ENCODE results near the gene TMPO.
"Not testable (repeated sequence)": the region's sequence is repeated elsewhere in the genome, so short reads cannot be mapped to it uniquely, and the experiment has no call there.

TMPO gene

GRCh38 chr12:98515287-98516110 is at the start of gene TMPO:
TMPO (plus strand) TSS chr12:98515590; CDS start chr12:98515868, 278 bp downstream.
- DNase-seq (ENCODE audit: low read depth in 3 of 3) = peak; percentile 89 to 95 (median 90)

GRCh38 chr12:98465950-98466602 is 49.3 kb upstream of the TMPO start:
- DNase-seq (ENCODE audit: low read depth in 3 of 3) = no peak

- DNase-seq (ENCODE audit: low read depth in 3 of 3) = no peak
Observed at GRCh38 chr12:98466640-98467400, 48.6 kb upstream of the TMPO start.

DNA sequence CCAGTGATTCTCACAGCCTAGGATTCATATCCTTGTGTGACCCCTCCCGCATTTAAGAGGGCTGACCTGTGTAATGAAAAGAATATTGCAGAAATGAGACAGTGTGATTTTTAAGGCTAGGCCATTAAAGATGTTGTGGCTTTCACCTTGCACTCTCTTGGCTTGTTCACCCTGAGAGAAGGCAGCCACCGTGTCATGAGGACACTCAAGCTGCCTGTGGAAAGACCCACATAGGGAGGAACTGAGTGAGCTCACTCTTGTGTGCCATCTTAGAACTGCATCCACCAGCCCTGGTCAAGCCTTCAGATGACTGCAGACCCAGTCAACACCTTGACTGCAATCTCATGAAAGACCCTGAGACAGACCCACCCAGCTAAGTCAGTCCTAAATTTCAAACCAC is 46.3 kb upstream of the TMPO start:
- no peak for DNase-seq (ENCODE audit: low read depth in 3 of 3)

DNA sequence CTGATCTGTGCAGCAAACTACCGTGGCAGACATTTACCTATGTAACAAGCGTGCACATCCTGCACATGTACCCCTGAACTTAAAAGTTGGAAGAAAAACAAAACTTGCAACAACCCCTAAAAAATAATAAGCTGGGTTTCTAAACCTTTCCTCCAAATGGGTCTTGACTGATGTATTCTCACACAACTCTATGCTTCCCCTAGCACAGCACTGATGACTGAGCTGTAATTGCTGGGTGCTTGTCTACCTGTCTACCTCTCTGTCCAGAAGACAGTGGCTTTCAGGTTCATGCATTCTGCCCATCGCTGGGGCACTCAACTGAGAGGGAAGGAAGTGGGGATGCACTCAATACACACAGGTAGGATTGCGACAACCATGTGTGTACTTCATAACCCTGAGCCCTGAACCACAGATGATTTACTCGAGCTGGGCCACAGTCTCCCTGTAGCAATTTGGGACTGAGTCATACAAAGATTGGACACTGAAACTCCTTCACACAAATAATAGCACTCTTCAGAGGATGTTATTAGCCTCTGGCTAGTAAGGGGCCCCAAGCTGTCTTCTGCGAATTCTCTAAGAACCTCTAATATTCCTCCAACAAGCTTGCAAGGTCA is 44.8 kb upstream of the TMPO start:
- DNase-seq (ENCODE audit: low read depth in 3 of 3) = no peak

DNA sequence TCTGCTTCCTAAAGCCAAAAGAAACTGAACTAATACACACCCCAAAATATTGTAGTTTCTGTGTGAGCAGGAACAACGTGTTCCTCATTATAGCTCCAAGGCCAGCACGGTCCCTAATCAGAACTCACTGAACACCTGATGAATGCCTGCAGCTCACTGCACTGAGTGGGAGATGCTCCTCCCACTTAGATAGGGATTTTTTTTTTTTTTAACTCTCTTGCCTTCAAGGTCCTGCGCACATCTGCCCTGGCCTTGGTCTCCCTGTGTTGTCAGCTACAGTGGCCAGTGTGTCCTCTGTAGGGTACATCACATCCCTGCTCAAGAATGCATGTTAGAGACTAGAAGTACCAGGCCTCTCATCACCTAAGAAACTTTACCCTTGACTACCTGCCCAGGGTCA is 44.3 kb upstream of the TMPO start:
- DNase-seq (ENCODE audit: low read depth in 3 of 3) = no peak

GRCh38 chr12:98475565-98475908 is 39.9 kb upstream of the TMPO start:
- DNase-seq (ENCODE audit: low read depth in 3 of 3) = no peak

GRCh38 chr12:98478606-98479005 is 36.8 kb upstream of the TMPO start:
- no peak for DNase-seq (ENCODE audit: low read depth in 3 of 3)

- DNase-seq (ENCODE audit: low read depth in 3 of 3) = no peak
Observed at GRCh38 chr12:98483621-98484503, 31.5 kb upstream of the TMPO start.

GRCh38 chr12:98485792-98486340 is 29.5 kb upstream of the TMPO start:
- DNase-seq (ENCODE audit: low read depth in 3 of 3) = no peak

DNA sequence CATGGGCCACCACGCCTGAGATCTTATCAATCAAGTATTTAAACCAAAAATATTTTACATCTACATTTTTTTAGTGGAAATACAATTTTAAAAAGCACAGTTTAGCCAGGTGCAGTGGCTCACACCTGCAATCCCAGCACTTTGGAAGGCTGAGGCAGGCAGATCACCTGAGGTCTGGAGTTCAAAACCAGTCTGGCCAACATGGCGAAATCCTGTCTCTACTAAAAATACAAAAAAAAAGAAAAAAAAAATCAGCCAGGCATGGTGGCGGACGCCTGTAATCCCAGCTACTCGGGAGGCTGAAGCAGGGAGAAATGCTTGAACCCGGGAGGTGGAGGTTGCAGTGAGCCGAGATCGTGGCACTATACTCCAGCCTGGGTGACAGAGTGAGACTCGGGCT is 27.0 kb upstream of the TMPO start:
- not testable (repeated sequence) for DNase-seq (ENCODE audit: low read depth in 3 of 3)

GRCh38 chr12:98489176-98489575 is 26.2 kb upstream of the TMPO start:
- no peak for DNase-seq (ENCODE audit: low read depth in 3 of 3)

GRCh38 chr12:98490501-98491453 is 24.6 kb upstream of the TMPO start:
- peak; percentile 53 to 66 (median 65) for DNase-seq (ENCODE audit: low read depth in 3 of 3)

DNA sequence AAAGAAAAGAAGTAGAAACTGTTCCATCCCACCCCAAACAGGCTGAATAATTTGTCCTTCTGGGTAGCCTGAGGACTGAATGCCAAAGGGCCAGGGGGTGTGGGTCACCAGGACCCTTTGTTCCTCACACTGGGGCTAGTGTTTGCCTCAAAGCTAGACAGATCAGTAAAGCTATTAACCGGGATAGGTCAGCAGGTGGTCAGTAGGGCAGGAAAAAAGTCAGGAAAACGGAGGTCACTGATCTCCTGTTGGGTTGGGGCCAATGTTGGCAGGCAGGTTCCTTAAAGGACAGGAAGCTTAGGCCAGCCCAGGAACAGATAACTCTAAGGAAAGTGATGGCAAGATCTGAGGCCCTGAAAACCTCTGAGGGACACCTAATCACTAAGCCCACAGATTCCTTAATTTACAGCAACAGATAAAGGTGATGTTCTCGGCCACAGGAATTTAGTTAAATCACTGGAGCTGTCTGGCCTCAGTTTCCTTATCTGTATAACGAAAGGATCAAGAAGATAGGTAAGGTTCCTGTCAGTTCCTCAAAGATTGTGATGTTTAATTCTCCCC is 22.7 kb upstream of the TMPO start:
- no peak for DNase-seq (ENCODE audit: low read depth in 3 of 3)

DNA sequence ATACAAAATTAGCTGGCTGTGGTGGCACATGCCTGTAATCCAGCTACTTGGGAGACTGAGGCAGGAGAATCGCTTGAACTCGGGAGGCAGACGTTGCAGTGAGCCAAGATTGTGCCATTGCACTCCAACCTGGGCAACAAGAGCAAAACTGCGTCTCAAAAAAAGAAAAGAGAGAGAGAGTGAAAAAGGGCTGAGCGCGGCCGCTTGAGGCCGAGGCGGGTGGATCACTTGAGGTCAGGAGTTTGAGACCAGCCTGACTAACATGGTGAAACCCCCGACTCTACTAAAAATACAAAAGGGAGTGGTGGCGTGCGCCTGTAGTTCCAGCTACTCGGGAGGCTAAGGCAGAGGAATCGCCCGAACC is 14.1 kb upstream of the TMPO start:
- not testable (repeated sequence) for DNase-seq (ENCODE audit: low read depth in 3 of 3)

- DNase-seq (ENCODE audit: low read depth in 3 of 3) = peak; percentile 70 to 82 (median 80)
Observed at GRCh38 chr12:98503342-98503591, 12.1 kb upstream of the TMPO start.

- DNase-seq (ENCODE audit: low read depth in 3 of 3) = peak; percentile 83 to 92 (median 87)
Observed at GRCh38 chr12:98503592-98504367, 11.6 kb upstream of the TMPO start.

DNA sequence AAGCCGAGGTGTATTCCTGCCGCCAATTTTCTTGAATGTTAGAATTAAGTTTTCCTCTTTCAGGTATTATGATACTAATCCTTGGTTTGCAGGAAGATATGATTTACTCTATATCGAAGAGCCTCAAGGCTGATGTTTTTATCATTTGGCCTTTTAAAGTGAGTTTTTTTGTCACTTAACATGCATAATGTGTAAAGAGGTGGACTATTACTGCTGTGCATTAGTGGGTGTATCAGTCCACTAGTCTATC is 11.1 kb upstream of the TMPO start:
- no peak for DNase-seq (ENCODE audit: low read depth in 3 of 3)

DNA sequence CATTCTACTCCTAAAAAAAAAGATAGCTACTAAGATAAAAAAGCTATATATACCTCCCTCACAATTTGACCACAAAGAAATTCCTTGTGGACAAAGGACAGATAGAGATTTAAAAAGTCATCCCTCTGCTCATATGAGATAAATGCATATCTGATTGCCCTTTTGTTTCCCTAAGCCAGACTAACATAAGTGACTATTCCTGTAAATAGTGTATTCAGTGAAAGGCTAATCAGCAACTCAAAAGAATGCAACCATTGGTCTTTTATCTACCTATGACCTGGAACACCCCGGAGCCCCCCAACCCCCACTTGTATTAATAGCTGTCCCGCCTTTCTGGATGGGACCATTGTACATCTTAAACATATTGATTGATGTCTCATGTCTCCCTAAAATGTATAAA is 6.3 kb upstream of the TMPO start:
- DNase-seq (ENCODE audit: low read depth in 3 of 3) = no peak
